Fibroblast of the aortic adventitia (primary cell): ENCODE data around the gene BCR. TPM values are rescaled to one million over a fixed set of nuclear protein-coding genes. Genes with fewer than 3 reads are reported as not detected.

Experiments used
- DNase-seq: peaks from one replicate; pipeline ENCODE4 v3.0.0-alpha.2; 2010; ENCODE audit warnings: low read depth
- H3K4me3 ChIP-seq: 2 replicates; pipeline ENCODE4 v1.5.1; 2011; ENCODE audit warnings: low read depth, mild to moderate bottlenecking, control low read depth, low read length, moderate library complexity
- CTCF ChIP-seq: IDR thresholded peaks from 2 replicates; pipeline ENCODE4 v1.5.1; 2011; ENCODE audit warnings: mild to moderate bottlenecking, low read length, control low read depth, inconsistent platforms; ENCODE audit not compliant: insufficient read depth
- total RNA-seq: library from RNA; depleted of rRNA; stranded (reverse); fragments of >200 nt; gene quantifications from 2 replicates; pipeline ENCODE4 v1.2.3, GENCODE V29; 2012; ENCODE audit warnings: low replicate concordance

BCR gene
- total RNA-seq, 1 donor, result 37.3 TPM

DNA sequence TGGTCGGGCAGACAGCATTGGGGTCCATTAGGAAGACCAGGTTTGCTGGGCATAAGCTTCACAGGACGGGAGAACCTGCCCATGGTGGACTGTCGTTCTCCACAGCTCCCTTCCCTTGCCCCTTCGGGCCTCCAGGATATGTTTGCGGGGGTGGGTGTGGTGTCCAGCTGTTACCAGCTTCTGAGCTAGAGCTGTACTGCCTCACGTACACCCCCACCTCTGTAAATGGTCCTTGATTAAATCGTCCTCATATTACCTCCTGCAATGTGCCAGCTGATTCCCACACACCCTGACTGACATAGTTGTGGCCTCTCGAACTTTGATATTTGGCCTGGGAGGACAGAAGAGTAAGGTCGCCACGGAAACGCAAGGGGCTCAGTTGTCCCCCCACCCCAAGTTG, 16.2 kb upstream of the BCR start:
- no peak overlapping the region for H3K4me3 ChIP-seq
- DNase-seq, result no peak
- no peak for TF ChIP-seq CTCF

DNA sequence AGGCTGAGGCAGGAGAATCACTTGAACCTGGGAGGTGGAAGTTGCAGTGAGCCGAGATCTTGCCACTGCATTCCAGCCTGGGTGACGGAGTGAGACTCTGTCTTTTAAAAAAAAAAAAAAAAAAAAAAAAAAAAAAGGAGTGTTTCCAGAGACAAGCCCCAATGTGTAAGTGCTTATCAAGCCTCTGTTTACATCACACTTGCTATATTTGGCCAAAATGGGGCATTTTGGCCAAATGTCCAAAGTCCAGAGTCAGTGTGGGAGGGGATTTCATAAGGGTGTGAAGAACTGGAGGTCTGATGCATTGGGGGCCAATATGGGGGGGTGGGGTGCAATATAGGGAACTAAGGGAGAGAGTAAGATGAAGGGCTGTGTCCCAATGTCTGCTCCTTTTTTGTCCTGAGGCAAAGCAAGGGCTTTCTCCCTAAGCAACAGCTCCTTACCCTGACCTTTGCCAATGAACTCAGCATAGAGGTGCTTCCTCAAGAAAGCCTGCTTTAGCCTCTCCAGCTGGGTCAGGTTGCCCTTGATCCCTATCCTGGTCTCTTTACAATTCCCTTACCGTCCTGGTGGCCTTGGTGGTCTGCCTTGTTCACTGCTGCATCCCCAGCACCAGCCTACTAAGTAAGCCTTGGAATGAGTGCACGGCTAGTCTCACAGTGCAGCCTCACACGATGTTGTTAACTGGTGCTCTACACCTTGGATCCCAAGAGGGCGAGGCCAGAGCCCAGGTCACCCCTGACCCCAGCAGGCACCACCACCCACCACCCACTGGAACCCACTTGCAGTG, 14.1 kb upstream of the BCR start:
- DNase-seq, result no peak
- no peak for TF ChIP-seq CTCF
- no peak overlapping the region for H3K4me3 ChIP-seq

DNA sequence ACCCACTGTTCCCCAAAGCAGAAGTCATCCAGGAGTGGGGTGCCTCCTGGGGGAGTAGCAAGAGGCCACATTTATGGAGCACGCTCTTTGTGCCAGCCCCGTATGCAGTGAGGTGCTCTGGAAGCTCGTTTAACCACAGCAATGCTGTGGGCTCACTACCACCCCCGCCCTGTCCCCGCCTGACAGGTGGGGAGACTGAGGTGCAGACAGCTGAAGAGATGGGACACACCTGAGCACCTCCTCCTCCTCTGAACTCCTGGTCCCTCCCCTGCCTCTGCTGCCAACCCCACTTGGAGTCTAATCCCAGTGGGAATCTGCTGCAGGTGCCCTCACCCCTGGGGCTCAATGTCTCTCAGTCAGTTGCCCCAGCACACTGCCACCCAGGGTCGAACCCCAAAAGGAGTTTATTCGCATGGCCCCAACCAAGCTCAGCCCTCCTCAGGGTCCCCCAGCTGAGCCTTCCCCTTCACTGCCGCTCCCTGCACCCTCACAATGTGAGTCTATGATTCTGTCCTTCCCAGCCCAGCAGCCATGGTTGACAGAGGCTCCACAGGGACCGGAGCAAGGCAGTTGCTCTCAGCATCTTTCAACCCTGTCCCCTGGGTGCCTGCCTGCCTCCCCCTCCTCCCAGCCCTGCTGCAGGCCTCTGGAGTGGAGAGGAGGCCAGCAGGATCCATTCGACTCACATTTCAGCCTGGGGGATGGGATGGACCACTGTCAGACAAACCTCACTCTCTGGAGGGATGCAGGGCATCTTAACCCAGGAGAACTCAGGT, 13.3 kb upstream of the BCR start:
- DNase-seq, result no peak
- no peak for TF ChIP-seq CTCF
- no peak overlapping the region for H3K4me3 ChIP-seq

DNA sequence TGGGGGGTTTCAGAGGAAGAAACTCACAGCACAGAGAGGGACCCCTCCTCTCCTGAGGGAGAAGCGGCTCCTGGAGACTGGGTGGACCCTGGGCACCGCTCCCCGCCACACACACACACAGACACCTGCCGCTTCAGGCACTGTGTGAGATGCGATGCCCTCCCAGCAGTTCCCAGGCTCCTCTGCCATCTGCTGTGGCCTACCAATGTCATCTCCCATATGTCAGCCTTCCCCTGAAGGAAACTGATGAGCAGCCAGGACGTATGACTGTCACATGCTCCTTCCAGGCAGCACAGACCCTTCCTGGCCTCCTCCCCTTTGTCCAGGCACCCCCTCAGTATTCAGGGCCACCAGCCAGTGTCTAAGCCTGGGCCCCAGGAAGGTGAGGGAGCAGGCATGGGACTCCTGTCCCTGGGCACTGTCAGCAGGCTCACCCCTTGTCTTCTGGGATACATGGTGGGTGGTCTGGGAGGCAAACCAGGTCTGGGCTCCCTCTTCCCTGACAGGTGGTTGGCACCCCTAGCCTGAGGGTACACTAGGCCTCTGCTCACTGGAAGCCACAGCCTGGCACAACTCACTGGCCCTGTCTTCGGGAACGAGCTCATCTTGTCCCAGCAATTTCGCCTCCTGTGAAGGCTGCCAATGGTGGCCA, 11.8 kb upstream of the BCR start:
- no peak for TF ChIP-seq CTCF
- H3K4me3 ChIP-seq, result no peak overlapping the region
- DNase-seq, result no peak

DNA sequence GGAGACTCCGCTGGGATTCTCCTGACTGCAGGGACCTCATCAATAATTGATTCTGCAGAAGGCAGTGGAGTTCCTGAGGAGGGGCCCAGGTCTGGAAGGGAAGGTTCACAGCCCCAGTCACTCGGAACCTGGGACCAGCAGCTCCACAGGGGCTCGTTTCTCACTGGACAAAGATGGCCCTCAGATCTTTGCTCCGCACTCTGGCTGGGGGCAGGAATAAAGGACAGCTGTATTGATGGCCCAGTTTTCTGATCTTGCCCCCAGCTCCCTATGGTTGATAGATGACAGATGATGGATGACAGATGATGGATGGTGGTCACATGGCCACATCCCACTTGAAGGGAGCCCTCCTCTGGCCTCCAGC, 11.3 kb upstream of the BCR start:
- no peak for TF ChIP-seq CTCF
- H3K4me3 ChIP-seq, result no peak overlapping the region
- no peak for DNase-seq

DNA sequence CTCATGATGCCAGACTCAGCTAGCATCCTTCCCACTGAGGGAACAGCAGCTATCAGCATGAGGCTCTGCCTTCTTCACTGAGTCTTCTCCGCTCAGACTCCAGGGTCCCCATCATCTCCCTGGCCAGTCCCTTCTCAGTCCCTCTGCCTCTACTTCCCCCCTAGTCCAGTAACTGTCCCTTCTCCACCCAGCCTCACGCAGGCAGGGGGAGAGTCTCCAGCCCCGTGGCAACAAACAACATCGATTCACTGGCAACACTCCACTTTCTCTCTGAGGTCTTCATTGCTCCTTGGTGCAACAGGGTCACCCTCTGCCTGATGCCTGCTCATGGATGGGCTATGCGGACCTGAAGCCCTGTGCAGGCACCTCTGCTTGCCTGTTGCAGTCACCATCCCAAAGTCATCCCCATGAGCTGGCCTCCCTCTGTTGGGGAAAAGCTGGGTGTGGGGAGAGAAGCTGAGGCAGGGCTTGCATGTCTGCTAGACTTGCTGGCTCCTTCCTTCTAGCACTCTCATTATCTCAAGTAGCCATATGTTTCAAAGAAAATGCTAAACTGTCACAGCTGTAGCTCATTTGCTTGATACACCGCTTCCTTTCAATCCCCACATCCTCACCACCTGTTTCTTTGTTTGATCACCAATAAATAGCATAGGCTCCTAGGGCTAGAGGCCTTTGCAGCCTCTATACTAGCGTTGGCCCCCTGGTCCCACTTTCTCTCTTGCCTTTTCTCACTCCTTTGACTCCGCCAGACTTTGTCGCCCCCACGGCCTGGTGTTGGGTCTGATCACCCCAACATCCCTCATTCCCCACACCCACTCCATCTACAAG, 4.3 kb upstream of the BCR start:
- H3K4me3 ChIP-seq, result no peak overlapping the region
- no peak for DNase-seq
- no peak for TF ChIP-seq CTCF
